ENCODE measurements around the gene CCNT2.
"Not testable (repeated sequence)": the region's sequence is repeated elsewhere in the genome, so short reads cannot be mapped to it uniquely, and the experiment has no call there.

The CCNT2 gene

GRCh38 chr2:134919341-134920210, 954 bp downstream of the CCNT2 start:
- peak; percentile 27 for DNase-seq

- no peak for DNase-seq
These were observed 6.3 kb downstream of the CCNT2 start for GRCh38 chr2:134924912-134925311.

DNA sequence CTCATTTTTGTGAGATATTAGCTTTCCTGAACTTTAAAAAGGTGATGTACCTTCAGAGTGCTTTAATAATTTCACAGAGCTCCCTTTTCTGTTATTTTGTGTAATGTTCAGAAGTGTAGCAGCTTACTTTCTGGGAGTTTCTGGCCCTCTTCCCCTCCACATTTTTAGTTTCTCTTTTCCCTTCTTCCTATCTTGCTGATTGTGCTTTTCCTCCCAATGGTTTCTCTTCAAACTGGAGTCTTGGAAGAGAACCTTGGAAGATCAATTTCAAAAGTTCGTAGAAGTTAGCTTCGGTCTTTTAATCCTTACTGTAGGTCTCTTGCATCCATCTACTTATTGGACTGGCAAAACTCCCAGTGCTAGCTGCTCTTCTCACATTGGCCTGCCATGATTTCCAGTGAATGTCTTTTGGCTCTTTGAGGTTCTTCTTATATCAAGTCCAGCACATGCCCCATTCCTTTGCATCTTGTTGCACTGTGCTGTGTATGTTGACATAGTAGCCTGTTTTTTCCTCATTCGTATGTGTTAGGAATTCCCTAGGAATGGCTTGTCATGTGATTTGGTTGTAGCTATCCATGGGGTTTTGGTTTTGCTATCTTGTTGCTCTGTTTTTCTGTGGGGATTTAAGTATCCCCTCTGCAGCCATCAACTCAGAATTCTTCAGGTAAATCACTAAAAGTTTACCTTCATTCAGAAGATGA, 7.8 kb downstream of the CCNT2 start:
- no peak for DNase-seq

DNA sequence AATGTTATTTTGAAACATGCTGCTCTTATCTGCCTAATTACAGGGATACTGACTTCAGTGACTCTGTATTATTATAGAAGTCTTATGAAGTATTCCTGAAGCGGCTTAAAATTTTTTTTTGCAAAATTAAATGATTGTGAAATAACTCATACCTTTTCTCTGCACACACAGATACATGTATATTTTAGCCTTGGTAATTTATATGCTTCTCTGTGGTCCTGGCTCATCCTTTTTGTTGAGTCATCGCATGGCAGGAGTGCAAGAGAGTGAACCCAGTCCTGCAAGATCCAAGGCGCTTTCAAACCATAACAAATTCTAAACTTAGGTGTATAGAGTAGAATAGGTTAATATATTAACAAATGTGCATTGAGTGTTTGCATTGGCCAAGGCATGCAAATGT, 8.6 kb downstream of the CCNT2 start:
- no peak for DNase-seq

DNA sequence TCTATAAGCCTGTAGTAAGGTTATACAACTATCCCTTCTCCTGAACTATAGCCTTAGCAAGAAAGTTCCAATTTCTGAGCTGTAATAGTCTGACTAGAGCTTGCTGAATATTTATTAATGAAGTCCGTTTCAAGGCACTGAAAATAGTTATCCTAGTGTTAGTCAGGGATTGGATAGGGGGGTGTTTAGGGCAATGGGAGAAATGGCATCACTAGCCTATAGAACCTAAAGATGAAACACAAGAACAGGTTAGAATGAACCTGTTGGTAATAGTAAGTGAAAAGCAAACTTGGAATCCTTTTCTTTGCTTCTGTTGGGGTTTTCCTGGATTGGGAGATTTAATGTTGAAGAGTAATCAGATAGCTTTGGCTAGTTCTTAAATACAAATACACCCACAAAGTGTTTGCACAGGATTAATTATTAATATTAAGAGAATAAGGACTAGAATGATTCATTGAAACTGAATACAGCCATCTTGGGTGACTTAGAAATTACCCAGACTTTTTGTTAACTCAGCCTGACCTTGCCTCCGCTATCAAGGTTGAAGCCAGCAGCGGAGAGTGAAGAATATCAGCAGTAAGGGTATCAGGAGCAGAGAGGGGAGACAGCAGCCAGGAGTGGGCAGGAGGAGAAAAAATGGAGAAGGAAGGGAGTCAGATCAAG, 14.4 kb downstream of the CCNT2 start:
- no peak for DNase-seq

- DNase-seq = no peak
These were observed 15.1 kb downstream of the CCNT2 start for GRCh38 chr2:134933732-134934131.

DNA sequence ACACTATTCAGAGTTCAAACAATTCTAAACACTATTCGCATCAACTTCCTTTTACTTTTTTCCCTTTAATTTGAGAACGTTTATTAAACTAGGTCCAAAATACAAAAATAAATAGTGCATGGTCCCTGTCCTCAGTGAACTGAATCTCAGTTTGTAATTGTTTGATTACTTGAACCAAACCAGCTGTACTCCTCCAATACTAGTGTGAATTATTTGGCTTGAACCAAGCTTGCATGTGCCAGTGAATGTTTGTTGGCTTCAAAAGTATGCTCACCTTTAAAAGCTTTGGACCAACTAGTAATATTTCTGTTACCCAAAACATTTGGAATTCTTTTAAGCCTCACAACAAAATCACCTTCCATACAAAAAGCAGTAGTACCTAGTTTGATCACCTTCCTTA, 15.5 kb downstream of the CCNT2 start:
- DNase-seq = no peak

DNA sequence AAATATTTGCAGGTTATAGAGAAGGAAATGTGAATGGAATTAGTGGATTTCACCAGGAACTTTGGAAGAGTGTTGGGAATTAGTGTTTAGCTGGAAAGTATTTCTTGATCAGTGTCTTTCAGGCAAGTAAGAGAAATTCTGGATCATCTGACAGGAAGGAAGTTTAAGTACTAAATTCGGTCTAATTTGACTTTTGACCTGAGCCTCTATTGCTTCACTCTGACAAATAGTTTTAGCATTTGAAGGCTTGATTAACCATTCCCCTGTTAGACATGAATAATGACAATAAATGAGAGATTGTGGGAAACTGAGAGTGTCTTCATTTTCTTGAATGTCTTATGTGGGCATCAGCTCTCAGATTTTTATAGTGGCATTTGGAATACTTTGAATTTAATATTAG, 16.0 kb downstream of the CCNT2 start:
- no peak for DNase-seq

DNA sequence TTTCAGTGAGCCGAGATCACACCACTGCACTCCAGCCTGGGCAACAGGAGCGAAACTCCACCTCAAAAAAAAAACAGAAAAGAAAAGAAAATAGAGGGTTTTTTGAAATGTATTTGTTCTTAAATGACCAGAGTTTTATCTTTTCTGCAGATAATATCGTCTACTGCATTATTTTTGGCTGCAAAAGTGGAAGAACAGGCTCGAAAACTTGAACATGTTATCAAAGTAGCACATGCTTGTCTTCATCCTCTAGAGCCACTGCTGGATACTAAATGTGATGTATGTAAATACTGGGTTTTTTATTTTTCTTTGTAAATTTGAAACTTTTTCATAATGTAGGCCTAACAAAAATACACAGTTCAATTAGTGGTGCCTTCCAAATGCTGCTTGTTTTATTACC, 18.1 kb downstream of the CCNT2 start:
- DNase-seq = no peak

- no peak for DNase-seq
These were observed 24.9 kb downstream of the CCNT2 start for GRCh38 chr2:134943540-134943939.

DNA sequence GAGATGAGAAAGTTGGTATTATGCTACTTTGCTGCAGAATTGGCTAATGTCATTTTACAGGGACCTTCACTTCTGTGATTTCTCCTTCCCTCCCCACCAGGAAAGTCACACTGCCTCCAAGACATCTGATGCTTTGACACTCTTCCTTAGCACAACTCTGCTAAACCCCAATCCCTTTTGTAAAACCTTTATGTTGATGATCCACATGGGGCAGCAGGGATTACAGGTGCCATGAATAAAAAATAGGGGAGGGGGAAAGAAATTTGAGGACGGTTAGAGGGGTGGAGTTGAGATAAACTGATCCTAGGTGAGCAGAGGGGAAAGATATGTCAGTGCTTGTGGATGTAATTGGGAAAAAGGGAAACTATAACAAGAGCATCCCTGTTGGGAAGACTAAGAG, 26.4 kb downstream of the CCNT2 start:
- no peak for DNase-seq

DNA sequence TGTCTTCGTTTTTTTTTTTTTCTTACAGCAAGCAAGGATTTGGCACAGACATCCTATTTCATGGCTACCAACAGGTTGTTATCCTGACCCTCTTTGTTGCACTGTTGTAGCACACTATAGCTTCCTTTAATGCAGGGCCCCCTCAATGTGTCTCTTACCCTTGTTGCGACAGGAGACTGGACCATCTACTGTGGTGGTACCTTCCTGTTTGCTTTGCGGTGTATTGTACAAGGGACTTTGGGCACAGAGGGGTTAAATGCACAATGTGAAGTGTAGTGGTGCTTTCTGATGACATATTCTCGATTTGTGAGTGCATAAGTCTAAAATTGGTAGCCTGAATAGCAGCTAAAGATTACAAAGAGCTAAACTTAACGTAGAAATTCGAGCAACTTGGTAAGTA, 27.5 kb downstream of the CCNT2 start:
- no peak for DNase-seq

GRCh38 chr2:134949981-134950708, 31.5 kb downstream of the CCNT2 start:
- DNase-seq = no peak

GRCh38 chr2:134950886-134951285, 32.3 kb downstream of the CCNT2 start:
- no peak for DNase-seq

GRCh38 chr2:134952608-134953007, 34.0 kb downstream of the CCNT2 start:
- no peak for DNase-seq

- DNase-seq = no peak
These were observed 35.4 kb downstream of the CCNT2 start for GRCh38 chr2:134954065-134954464.

GRCh38 chr2:134955744-134956143, 37.1 kb downstream of the CCNT2 start:
- DNase-seq = no peak

DNA sequence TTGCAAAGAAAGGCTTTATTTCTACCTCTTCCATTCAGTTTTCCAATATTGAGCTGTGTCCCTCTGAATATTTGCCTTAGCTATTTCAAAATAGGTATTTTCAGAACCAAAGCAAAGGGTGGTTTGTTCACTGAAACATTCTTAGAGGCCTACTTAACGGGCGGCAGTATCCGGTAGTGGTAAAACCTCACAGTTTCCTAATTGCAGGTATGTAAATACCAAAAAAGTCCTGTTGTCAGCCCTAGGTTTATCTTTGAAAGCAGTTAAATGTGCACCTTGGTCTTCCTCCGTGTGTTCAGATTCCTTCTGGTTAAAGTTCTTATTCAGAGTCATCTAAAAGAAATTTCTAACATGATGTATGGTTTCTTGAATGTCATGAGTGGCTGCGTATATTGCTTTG, 38.9 kb downstream of the CCNT2 start:
- no peak for DNase-seq

GRCh38 chr2:134967166-134967565, 48.5 kb downstream of the CCNT2 start:
- DNase-seq = not testable (repeated sequence)

- no peak for DNase-seq
These were observed 54.9 kb downstream of the CCNT2 start for GRCh38 chr2:134973241-134974138.

DNA sequence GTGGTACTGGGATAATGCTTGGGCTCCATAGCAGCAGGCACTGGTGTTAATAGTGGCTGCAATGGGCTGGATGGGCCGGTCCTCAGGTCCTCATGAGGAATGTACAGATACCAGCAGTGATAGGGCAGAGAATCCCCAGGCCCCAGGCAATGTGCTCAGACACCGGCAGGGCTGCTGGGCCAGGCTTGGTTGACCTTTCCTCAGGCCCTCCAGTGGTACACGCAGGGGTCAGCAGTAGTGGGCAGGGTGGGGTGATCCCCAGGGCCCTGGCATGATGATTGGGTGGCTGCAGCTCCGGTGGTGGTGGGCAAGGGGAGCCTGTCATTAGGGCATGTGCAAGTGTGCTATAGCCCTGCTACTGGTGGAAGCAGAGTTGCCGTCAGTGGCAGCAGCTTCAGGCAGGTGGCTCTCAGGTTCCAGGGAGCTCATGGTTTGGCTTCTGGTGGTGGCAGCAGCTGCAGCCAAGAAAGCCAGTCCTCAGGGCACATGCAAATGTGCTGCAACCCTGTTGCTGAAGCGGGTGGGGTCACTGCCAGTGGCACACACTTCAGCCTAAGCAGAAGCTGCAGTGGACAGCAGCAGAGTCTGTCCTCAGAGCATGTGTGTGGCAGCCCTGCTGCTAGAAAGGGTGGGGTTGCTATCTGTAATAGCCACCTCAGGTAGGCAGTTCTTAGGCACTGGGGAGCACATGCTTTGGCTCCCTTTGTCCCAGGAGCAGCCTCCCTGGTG, 56.8 kb downstream of the CCNT2 start:
- DNase-seq = no peak

All from COR-L47 (cell line).